ENCODE data around the gene LHX6. TPM values are rescaled to one million over a fixed set of nuclear protein-coding genes. Genes with fewer than 3 reads are reported as not detected.

Gene LHX6
- total RNA-seq, 1 experiment from 2014 or later, result 0.62 TPM

DNA sequence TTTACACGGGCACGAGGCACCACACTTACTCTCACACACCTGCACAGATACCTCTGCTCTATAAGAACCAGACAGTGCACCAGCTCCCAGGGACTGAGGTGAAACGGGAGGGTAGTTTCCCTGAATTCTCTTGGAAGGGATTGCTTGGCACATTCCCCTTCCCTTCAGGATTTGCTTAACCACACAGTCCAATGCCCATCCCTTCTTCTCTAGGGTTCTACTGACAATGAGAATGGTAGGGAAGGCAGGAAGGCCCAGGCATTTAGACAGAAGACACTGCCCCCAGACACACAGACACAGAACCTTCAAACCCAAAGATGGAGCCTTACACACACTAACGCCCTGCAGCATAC lies 704 bp upstream of the LHX6 start:
- no peaks in the 10 kb centered on the region for H3K9me3 ChIP-seq (ENCODE audit: control insufficient read depth, insufficient read depth, low read depth, low read length)
- CTCF ChIA-PET, result no interaction called here
- no TSS peak for BruUV-seq (replicated peaks)

DNA sequence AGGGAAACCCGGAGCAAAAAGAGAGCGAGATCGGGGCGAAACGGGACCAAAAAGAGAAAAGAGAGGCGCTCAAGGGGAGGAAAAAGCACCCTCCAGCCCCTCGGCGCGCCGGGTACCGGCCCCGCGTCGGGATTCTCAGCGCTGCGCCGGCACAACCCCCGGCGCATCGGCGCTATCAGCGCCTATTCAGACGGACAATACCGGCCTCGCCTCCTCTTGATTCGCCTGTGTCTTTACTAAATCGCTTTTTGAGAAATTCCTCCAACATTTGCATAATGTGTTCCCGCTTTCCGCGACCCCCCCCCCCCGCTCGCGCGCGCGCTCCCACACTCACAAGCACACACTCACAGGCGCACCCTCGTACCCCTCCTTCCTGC lies 578 bp downstream of the LHX6 start:
- Histone ChIP-seq H3K4me3 (ENCODE audit: low read depth in 2 of 2, low read length in 2 of 2) (peak overlapping the region; percentile 28 to 45), H3K4me1 (ENCODE audit: control insufficient read depth, insufficient read depth, low read length) (no peaks in the 10 kb centered on the region), H3K27me3 (ENCODE audit: control insufficient read depth, insufficient read depth, low read length) (peaks cover 7% of the 10 kb centered on the region; the same call in 1 of the 2 replicates), H3K27ac (ENCODE audit: low read length) (no peak overlapping the region), H3K36me3 (ENCODE audit: control insufficient read depth, insufficient read depth, low read length) (no peaks in the 10 kb centered on the region), H3K9me3 (ENCODE audit: control insufficient read depth, insufficient read depth, low read depth, low read length) (no peaks in the 10 kb centered on the region)
- DNase-seq (ENCODE audit: low read depth, low spot score) (no peak), ATAC-seq (no peak)
- intact Hi-C loops (cut with micrococcal nuclease; ENCODE audit: unreplicated experiment), result no loop called here
- BruUV-seq (replicated peaks), result no TSS peak
- TF ChIP-seq SIN3A (IDR thresholded peaks at IDR 0.05; ENCODE audit: borderline replicate concordance, insufficient read depth, low read depth, low read length) (no peak), TCF7L2 (IDR thresholded peaks at IDR 0.05; ENCODE audit: low read depth, low read length) (no peak), POLR2AphosphoS5 (IDR thresholded peaks at IDR 0.05; ENCODE audit: low read depth, low read length) (no peak)
- TF ChIP-seq, protein P1, sequence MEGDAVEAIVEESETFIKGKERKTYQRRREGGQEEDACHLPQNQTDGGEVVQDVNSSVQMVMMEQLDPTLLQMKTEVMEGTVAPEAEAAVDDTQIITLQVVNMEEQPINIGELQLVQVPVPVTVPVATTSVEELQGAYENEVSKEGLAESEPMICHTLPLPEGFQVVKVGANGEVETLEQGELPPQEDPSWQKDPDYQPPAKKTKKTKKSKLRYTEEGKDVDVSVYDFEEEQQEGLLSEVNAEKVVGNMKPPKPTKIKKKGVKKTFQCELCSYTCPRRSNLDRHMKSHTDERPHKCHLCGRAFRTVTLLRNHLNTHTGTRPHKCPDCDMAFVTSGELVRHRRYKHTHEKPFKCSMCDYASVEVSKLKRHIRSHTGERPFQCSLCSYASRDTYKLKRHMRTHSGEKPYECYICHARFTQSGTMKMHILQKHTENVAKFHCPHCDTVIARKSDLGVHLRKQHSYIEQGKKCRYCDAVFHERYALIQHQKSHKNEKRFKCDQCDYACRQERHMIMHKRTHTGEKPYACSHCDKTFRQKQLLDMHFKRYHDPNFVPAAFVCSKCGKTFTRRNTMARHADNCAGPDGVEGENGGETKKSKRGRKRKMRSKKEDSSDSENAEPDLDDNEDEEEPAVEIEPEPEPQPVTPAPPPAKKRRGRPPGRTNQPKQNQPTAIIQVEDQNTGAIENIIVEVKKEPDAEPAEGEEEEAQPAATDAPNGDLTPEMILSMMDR (IDR thresholded peaks at IDR 0.05), result no peak
- TF ChIP-seq, protein P2, sequence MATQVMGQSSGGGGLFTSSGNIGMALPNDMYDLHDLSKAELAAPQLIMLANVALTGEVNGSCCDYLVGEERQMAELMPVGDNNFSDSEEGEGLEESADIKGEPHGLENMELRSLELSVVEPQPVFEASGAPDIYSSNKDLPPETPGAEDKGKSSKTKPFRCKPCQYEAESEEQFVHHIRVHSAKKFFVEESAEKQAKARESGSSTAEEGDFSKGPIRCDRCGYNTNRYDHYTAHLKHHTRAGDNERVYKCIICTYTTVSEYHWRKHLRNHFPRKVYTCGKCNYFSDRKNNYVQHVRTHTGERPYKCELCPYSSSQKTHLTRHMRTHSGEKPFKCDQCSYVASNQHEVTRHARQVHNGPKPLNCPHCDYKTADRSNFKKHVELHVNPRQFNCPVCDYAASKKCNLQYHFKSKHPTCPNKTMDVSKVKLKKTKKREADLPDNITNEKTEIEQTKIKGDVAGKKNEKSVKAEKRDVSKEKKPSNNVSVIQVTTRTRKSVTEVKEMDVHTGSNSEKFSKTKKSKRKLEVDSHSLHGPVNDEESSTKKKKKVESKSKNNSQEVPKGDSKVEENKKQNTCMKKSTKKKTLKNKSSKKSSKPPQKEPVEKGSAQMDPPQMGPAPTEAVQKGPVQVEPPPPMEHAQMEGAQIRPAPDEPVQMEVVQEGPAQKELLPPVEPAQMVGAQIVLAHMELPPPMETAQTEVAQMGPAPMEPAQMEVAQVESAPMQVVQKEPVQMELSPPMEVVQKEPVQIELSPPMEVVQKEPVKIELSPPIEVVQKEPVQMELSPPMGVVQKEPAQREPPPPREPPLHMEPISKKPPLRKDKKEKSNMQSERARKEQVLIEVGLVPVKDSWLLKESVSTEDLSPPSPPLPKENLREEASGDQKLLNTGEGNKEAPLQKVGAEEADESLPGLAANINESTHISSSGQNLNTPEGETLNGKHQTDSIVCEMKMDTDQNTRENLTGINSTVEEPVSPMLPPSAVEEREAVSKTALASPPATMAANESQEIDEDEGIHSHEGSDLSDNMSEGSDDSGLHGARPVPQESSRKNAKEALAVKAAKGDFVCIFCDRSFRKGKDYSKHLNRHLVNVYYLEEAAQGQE (IDR thresholded peaks at IDR 0.05; ENCODE audit: insufficient read depth in 1 of 2, low read depth in 2 of 2, low read length in 1 of 2), result no peak
- ChIA-PET POLR2A (no interaction called here), CTCF (interaction anchor here (0.5 kb wide), 1 partner anchor 42 kb away, joined by 3 read pairs; no protein-coding TSS in a partner anchor)
- in situ Hi-C loops (cut with HindIII; ENCODE audit: low pct_unique_long_range_greater_than_20kb, low sequenced_read_pairs), result no loop called here

More for the DNA sequence above, 704 bp upstream of the LHX6 start:
- Histone ChIP-seq H3K27me3 (ENCODE audit: control insufficient read depth, insufficient read depth, low read length) (peaks cover 7% of the 10 kb centered on the region; the same call in 1 of the 2 replicates), H3K4me1 (ENCODE audit: control insufficient read depth, insufficient read depth, low read length) (no peaks in the 10 kb centered on the region), H3K4me3 (ENCODE audit: low read depth in 2 of 2, low read length in 2 of 2) (no peak overlapping the region), H3K36me3 (ENCODE audit: control insufficient read depth, insufficient read depth, low read length) (no peaks in the 10 kb centered on the region), H3K27ac (ENCODE audit: low read length) (no peak overlapping the region)
- ATAC-seq (no peak), DNase-seq (ENCODE audit: low read depth, low spot score) (no peak)
- no peak for TF ChIP-seq TCF7L2 (IDR thresholded peaks at IDR 0.05; ENCODE audit: low read depth, low read length)
- no peak for TF ChIP-seq POLR2AphosphoS5 (IDR thresholded peaks at IDR 0.05; ENCODE audit: low read depth, low read length)
- TF ChIP-seq, protein P2 (IDR thresholded peaks at IDR 0.05; ENCODE audit: insufficient read depth in 1 of 2, low read depth in 2 of 2, low read length in 1 of 2), result no peak
- TF ChIP-seq SIN3A (IDR thresholded peaks at IDR 0.05; ENCODE audit: borderline replicate concordance, insufficient read depth, low read depth, low read length), result no peak
- TF ChIP-seq, protein P1 (IDR thresholded peaks at IDR 0.05), result no peak
- intact Hi-C loops (cut with micrococcal nuclease; ENCODE audit: unreplicated experiment) (no loop called here), in situ Hi-C loops (cut with HindIII; ENCODE audit: low pct_unique_long_range_greater_than_20kb, low sequenced_read_pairs) (no loop called here)
- POLR2A ChIA-PET, result no interaction called here

Data from Panc1 (cell line).